ENCODE data around the gene LPP.

DNA sequence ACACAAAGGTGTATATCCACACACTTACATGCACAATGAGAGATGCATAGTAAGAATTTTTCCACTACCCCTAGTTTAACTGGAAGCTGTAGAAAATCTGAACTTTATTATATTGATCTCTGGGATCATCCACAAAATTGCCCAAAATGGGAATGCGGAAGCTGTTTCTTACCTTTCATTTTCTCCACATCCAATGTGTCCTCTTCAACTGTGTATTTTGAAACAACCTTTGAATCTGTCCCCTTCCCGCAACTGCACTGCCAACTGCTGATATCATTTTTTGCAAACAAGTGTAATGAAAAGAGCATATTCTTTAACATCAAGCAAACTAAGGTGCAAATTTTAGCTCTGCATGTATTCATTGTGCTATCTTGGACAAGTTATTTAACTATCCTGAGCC, 590.2 kb downstream of the LPP start:
- TF ChIP-seq CTCF (IDR thresholded peaks at IDR 0.05) (no peak), POLR2A (IDR thresholded peaks at IDR 0.05; ENCODE audit: low read depth) (no peak)
